ENCODE measurements around the gene CIZ1.

The CIZ1 gene

DNA sequence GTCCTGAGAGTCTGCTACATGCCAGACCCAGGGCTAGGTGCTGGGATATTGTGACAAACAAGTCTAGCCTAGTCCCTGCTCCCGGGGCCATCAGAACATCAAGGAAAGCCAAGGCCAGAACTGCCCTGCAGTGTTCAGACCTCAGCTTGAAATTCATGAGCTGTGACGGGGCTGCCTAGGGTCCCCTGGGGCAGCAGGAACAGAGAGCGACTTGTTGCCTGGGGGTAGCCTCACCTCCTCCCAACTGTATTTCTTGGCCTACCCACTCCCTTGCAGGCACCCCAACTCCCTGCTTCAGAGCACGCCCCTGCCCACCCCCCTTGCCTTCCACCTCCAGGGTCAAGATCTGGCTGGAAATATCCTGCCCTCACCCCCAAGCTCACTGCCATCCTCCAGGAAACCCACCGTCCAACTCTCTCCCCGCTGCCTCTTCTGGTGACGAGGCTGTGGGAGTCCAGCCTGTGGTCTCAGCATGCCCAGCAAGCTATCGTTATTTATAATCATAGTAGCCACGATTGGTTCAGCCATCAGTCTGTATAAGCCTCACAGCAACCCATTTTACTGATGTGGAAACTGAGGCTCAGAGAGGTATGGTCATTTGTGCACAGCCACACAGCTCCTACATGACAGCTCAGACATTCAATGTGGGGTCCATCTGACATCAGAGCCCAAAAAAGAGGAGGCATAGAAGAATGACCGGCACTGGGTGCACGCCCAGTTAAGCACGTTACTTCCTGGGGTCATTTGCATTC, 22.6 kb upstream of the CIZ1 start:
- no peak for DNase-seq

DNA sequence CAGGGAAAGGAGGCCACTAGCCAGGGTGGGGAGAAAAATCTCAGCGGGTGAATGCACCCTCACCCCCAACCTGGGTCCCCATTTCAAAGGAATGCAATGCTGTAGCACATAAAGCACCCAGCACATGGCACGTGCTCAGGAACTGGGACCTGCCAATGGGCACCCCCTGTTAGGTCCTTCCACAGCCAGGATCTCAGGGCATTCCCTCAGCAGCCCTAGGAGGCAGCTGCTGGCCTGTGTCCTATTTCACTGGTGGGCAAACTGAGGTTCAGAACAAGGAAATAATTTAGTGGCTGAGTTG, 20.6 kb upstream of the CIZ1 start:
- no peak for DNase-seq

DNA sequence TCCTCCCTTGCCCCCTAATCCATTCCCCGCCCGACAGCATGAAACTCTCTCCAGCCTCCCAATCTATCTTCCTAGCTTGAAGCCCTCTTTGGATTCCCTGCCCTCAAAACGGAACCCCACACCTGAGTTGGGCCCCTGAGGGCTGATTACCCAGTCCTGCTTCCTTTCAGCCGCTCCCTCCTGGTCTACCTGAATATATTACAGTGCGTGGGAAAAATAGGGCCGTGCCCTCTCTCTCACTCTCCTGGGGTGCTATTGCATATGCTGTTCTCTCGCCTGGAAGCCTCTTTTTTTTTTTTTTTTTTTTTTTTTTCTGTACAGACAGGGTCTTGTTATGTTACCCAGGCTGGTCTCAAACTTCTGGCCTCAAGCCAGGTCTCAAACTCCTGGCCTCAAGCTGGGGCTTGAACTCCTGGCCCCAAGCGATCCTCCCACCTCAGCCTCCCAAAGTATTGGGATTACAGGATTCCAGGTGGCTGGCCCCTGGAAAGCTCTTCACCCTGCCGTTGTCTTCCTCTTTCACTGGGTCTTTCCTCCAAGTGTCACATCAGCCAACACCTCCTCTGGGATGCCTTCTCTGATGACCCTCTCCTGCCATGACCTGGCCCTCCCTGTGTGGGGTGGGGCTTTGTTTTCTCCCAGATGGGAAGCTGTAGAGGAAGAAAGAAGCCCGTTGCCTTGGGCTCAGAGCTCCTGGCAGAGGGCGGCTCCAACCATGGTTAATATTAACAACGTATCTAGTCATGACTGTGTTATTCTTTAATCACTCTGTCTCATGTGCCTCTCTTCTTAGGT, 20.0 kb upstream of the CIZ1 start:
- DNase-seq: no peak

DNA sequence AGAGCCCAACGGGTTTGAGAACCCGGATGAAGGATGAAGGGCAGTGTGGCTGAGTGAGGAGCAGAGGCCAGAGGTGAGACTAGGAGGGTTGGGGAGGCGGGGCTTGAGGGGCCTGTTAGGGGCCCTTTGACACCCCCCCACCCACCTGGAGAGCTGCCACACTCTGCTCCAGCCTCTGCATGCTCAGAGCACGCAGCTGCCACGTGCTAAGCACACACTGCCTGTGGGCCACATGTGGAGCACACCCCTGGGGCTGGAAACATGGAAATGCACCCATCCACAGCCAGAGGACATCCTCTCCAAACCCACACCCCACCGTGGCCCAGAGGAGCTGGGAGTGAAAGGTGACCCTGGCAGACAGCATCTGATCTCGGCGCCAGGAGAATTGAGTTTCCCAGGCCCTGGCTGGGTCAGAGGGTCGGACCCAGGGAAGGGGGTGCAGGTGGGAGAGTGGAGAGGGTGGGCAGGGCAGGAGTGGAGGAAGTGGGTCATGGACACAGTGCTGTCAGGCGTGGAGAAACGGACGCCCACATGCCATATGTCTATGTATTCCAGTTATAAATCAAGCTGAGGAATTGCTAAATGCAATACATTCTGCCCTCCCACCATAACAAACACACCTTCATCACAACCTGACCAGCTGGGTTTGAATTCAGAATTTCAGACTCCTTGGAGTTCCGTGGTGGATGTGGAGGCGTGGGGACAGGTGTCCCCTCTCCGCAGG, 17.7 kb upstream of the CIZ1 start:
- no peak for DNase-seq

DNA sequence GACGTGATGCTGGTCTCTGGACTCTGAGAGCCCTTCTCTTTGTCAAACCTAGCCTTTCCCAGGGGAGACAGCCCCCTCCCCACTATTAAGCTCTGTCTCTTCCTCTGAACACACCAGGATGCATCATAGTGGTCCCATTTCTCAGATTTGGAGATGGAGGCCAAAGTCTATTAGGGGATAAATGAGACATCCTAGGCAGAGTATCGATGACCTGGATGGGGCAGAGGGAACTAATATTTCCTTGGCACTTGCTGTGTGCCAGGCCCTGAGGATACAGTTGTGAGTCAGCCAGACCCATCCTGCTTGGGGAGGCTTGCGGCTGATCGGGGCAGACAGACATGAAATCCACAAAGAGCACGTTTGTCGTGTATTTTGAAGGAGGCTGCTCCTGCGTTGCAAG, 17.0 kb upstream of the CIZ1 start:
- no peak for DNase-seq

DNA sequence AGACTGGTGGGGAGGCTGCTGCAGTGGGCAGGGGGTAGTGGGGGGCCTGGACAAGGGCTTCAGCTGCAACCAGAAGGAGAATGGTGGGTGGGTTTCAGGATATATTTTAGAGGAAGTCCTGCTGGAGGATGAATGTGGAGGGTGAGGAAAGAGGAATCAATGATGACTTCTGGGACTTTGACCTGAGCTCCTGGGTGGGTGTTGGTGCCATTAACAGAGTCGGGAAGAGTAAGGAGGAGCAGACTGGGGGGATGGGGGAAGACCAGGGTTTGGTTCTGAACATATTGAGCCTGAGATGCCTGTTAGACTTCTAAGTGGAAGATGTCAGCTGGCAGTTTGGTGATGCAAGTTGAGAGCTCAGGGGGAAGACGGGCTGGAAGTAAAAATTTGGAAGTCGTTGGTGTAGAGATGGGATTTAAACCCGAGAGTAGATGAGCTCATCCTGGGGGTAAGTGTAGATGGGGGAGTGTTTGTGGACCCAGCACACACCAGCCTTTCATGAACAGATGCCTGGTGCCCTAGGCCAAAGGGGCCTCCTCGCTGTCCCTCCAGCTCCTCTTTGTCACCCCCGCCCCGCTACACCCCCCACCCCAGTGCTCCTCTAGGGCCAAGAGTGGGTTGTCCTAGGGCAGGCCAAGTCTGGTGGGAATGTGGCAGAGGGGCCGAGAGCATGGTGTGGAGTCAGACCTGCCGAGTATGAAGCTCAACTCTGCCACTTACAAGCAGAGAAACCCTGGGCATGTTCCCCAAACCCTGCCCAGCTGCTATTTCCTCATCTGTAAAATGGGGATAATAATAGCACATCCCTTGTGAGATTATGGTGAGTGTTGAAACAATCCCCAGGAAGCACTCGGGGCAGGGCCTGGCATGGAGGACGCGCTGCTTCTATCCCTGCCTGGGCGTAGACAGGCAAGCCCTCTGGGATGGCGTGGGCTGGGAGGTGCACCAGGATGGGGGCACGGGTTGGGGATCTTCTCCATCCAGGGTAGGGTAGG, 15.8 kb upstream of the CIZ1 start:
- no peak for DNase-seq

DNA sequence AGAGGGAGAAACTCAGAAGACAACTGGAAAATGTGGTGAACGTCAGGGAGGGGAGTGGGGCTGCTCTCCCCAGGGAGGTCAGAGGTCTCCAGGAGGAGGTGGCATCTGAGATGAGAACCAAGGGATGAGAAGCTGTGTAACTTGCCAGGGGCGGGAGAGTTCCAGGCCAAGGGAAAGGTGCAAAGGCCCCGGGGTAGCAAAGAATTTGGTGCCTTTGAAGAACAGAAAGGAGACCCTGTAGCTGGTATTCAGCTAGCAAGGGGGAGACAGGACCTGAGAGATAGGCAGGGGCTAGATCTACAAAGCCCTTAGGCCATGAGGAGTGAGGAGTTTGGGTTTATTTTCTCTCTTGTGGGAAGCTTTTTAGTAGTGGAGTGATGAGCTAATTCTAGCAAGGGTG, 15.1 kb upstream of the CIZ1 start:
- no peak for DNase-seq

DNA sequence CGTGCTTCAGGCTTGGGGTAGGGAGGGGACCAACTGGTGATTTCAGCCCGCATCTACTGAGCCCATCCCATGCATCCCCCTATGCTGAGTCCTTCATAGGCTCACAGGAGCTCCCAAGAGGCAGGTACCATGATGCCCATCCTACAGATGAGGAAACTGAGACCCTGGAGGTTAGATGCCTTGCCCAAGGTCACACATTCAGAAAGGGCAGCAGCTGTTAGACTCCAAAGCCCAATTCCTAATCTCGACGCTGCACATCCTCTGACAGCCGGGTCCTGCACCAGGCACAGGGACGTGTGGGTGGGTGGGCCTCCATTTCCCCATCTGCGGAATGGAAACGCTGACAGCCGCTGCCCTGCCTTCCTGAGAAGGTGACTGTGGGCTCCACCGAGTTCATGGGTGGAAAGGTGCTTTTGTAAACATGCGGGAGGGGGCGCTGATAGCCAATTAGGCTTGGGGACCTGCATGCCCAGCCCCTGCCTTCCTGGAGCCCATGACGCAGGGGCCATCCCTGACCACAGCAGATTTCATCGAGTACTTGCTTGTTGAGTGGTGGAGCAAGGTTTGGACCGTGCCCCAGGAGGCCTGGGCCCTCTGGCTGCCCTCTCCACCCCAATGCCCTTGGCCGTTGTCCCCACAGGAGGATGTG, 14.0 kb upstream of the CIZ1 start:
- DNase-seq: no peak

DNA sequence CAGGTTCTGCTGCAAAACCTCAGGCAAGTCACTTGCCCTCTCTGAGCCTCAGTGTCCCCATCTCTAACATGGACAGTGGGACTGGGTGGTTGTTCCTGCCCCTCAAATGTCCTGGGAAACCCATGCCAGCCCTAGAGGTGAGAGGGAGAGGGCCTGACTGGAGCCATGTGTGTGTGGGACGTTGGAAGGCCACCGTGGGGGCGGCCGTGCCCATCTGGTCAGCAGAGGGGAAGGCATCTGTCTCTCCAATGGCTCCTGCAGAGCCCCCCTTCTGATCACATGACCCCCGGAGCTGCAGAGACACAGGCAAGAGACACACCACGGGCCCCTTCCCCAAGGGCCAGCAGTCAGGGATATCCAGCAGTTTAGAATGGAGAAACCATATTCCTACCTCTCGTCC, 13.5 kb upstream of the CIZ1 start:
- DNase-seq: no peak

DNA sequence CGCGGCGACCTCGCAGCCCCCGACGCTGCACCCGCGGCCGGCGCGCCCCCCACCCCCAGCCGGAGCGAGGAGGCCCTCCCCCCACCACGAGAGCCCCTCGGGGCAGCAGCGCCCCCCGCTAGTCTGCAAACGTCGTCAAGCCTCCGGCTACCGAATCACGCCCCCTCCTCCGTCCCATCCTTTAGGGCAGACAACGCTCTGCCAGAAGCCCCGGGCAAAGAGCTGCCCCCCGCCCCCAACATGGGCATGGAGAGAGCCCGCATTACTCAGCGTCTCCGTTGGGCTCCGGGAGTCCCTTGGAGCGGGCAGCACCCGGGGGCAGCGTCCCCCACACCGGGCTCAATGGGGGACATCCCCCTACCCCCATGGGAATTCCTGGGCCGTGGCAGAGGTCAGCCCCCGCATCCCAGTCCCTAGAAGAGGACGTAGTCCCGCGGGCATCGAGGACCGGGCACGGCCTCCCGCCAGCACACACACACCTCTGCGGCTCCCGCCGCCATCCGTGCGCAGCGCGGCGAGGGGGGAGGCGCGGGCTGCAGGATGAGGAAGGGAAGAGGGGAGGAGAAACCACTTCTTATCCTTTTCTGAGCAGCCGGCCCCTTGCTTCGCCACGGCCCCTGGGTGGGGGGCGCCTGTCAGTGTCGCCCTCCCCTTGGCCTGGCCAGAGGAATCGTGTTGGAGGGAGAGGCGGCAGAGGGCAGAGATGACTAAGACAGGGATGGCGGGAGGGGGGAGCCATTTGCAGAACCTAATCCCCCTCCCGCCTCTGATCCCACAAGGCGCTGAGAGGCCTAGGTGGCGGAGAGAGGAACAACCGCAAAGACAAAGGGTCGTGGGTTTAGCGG, 12.6 kb upstream of the CIZ1 start:
- peak in 1 of 2 experiments; percentile 19 for DNase-seq

DNA sequence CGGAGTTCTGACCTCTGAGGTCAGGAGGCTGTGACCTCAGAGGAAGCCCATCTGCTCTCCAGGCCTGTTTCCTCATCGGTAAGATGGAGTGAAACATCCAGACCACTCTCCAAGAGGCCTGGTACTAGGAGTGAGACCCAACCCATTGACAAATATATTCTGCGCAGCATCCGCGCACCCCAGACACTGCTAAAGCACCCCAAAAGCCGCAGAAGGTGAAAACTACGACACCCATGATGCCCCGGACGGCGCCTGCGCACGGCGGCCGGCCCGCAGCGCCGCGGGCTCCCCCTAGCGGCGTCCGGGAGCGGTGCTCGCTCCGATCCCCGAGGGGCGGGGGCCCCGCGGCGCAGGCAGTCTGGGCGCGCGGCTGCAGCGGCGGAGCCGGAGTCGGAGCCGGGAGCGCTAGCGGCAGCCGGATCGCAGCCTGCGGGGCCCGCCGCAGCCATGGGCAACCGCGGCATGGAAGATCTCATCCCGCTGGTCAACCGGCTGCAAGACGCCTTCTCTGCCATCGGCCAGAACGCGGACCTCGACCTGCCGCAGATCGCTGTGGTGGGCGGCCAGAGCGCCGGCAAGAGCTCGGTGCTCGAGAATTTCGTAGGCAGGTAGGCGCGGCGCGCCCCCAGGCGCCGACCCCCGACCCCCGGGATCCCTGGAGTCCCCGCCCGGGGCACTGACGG, 11.8 kb upstream of the CIZ1 start, which contains the start of gene DNM1:
Gene DNM1 (plus strand): TSS at position 356 of the 683 bp plus-strand sequence. CDS start 92 bp downstream, at position 448.
- peak; percentile 51 to 62 for DNase-seq

DNA sequence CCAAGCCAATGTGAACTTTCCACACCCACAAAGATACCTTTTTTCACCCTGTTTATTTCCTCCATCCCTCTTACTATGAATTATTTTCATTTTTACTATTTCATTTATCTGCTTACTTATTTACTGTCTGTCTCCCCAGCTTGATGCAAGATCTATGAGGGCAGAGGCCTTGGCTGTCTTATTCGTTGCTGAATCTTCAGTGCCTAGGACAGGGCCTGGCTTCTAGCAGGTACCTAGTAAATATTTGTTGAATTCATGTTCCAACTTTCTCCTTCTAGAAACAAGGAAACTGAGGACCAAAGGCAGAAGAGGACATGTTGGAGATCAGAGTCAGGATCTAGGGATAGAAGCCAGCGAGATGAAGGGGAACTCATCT, 11.3 kb upstream of the CIZ1 start:
- no peak for DNase-seq

DNA sequence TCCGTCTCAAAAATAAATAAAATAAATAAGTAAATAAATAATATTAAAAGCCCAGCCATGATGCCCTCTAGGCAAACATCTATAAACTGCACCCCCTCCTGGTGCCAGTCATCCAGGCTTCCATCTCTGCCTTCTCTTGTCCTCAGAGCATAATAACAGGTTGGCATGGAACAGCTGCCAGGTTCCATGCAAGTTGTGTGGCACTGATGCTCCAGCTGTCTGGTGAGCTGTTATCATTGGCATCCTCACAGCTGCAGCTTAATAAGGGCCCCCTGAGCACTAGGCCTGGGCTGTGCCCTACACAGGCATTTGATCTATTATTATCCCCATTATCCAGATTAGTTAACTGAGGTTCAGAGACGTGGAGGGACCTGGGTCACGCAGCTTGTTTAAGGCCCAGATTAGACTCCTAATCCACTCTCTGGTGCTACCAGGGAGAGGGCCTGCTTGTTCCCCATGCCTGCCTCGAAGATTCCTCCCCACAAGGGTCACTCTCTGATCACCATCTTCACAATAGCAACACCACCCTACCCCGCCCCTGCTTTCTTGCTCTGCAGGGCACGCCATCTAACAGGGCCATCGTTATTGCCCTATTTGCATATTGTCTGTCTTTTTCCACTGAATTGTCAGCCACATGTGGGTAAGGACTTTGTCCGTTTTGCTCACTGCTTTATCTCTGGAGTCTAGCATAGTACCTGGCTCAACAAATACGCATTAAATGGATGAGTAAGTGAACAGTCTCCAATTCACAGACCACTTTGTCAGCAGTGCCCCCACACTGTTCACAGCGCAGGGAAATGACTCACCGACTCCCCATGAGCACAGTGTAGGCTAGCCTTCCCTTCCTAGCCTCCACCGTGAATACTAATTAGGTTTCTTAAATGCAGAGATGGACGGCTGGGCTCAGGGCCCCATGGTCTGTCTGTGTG, 10.3 kb upstream of the CIZ1 start:
- DNase-seq: no peak

DNA sequence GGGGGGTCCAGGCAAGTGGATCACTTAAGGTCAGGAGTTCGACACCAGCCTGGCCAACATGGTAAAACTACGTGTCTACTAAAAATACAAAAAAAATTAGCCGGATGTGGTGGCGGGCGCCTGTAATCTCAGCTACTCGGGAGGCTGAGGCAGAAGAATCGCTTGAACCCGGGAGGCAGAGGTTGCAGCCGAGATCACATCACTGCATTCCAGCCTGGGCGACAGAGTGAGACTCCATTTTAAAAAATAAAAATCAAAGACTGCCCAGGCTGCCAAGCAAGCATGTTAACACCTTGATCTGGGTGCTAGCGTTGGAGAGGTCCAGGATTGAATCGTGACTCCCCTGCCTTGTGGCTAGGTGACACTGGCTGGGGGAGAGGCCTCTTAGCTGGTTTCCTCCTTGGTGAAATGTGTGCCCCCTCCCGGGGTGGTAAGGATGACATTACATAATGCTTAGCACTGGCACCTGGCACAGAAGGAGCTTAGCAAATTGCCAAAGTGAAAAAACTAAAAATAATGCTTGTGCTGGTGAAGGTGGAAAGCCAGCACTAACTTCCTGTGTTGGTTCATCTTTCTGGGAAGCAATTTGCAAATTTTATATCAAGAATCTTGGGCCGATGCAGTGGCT, 2.2 kb upstream of the CIZ1 start:
- DNase-seq: no peak

DNA sequence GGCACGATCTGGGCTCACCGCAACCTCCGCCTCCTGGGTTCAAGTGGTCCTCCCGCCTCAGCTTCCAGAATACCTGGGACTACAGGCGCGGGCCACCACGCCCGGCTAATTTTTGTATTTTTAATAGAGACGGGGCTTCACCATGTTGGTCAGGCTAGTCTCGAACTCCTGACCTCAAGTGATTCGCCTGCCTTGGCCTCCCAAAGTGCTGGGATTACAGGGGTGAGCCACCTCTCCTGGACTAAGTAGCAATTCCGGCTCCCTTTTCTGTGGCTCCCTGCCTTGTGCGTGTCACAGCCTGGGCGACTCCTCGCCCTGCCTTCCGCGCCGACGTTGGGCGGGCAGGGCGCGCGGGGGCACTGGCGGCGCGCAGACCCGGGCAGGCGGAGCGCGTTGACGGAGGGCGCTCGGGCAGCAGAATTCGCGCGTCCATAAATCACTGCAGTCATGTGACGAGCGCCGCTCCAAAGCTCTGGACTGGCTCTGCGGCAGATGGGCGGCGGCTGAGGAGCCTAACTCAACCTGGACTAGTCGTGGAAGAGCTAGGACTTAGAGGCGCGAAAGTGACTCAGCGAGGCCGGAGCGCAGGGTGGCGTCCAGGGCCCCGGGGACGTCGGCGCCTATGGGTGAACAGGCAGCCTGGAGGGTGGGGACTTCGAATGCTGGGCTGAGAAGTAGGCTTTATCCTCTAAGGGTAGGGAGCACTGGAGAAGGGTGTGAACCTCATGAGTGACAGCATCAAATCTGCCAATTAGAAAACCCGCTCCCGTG, 1.4 kb upstream of the CIZ1 start:
- no peak for DNase-seq

DNA sequence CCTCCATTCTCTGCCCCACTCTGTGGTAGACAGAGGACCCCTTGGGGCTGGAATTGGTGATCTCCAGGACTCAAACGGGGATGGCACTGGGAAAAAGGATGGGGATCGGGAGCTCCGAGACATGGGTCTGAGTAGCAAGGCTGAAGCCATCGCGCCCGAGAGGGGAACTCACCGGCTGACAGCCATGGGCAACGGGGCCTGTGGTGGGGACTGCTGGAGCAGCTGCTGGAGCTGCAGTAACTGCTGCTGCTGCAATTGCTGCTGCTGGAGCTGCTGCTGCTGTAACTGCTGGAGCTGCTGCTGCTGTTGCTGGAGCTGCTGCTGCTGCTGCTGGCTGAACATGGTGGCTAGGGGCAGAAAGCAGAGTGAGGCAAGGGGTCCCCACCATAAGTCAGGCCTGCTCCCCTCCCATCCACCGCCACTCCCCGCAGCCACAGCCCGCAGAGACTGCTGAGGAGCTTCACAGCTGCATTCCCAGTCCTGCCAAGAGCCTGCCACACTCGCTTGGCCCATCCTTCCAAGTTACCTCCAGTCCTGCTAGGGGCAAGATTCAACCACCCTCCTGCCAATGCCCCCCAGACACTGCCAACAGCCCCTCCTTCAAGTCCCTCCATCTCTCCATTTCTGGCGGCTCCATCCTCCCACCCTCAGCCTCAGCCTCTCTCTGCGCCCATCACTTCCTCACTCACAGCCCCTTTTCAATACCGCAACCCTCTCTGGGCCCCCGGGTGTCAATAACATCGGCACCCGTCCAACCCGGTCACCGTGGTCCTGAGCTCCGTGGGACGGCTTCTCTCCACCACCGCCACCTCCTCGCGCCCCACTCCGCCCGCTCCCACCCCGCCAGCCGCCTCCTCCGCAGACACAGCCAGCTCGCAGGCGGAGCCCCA, 611 bp downstream of the CIZ1 start:
- DNase-seq: no peak

DNA sequence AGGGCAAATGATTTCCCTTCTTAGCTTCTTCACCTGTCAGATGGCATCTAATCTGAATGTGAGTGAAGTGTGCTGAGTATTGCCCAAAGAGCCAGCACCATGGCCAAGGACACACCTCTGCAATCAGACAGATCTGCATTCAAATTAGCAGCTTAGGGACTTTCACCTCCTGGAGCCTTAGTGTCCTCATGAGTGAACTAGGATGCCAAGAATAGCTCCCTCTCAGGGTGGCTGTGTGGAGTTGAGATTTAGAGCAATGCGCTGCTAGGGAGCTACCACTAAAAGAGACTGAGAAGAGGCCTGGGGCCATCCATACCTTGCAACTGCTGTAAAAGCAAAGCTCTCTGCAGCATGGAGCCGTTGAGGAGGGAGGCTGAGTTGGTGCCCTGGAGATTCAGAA, 1.4 kb downstream of the CIZ1 start:
- no peak for DNase-seq
